GM18909 (cell line): ENCODE measurements around the gene ZNF688.

ENCODE experiments used
- ATAC-seq: cut with Tn5 transposase; IDR thresholded peaks from one replicate; pipeline ENCODE4 v1.9.1; 2021; ENCODE audit warnings: mild to moderate bottlenecking; ENCODE audit not compliant: unreplicated experiment, poor library complexity

Gene ZNF688

DNA sequence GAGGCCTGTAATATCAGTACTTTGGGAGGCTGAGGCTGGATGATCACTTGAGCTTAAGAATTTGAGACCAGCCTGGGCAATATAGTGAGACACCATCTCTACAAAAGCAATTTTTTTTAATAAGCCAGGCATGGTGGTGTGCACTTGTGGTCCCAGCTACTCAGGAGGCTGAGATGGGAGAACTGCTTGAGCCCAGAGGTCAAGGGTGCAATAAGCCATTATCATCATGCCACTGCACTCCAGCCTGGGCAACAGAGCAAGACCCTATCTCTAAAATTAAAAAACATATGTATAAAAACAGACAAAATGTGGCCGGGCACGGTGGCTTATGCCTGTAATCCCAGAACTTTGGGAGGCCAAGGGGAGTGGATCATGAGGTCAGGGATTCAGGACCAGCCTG is 17.1 kb upstream of the ZNF688 start:
- ATAC-seq, result no peak

DNA sequence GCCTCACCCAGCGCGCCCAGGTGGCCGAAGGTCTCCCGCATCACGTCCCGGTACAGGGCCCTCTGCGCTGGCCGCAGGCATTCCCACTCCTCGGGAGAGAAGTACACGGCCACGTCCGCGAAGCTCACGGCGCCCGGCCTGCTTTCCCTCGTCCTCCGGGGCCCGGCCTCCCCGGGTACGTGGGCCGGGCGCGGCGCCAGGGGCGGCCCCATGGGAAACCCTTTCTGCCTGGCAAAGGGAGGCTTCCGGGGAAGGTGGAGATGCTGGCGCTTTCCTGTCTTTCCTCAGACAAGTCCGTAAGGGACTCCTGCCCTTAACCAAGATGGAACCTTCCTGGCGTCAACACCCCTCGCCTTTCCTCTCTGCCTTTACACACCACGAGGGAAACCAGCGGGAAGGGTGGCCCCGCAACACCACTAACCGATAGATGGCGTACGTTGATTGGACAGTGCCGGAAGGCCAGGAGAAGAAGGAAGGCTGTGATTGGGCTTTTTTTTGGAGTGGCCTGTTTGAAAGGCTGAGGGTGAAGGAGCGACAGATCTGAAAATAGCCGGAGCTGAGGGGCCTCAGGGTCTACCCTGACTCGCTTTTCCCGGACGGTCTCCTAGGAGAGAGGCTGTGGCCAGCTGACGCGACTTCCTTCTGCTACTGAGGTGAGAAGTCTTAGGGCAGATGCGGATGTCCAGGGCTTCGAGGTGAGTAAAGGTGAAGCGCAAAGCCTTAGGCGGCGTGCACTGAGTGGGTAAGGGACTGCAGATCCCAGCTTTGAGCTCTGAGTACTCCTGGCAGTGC is 14.1 kb upstream of the ZNF688 start, which contains the start of gene ZNF785:
Gene ZNF785, minus strand, starts transcription at position 298 of the 792 bp plus-strand sequence. Its CDS starts 86 bp downstream, at position 212.
- peak; percentile 91 for ATAC-seq

DNA sequence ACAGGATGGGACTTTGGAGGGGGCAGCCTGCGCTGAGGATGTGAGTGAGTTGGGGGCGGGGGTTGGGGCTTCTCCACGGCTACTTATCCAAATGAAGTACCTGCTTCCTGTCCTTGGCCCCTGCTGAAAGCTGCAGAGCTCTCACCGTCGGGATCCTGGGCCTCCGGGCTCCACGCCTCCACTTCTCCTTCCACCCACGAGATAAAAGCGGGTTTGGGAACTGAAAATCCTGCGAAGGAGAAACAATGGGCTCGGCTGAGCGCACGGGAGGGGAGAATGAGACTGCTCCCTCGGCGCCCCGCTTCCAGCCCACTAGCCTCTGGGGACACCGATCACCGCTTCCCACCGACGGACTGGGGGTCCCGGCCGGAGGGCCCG is 13.5 kb upstream of the ZNF688 start:
- peak; percentile 43 for ATAC-seq

DNA sequence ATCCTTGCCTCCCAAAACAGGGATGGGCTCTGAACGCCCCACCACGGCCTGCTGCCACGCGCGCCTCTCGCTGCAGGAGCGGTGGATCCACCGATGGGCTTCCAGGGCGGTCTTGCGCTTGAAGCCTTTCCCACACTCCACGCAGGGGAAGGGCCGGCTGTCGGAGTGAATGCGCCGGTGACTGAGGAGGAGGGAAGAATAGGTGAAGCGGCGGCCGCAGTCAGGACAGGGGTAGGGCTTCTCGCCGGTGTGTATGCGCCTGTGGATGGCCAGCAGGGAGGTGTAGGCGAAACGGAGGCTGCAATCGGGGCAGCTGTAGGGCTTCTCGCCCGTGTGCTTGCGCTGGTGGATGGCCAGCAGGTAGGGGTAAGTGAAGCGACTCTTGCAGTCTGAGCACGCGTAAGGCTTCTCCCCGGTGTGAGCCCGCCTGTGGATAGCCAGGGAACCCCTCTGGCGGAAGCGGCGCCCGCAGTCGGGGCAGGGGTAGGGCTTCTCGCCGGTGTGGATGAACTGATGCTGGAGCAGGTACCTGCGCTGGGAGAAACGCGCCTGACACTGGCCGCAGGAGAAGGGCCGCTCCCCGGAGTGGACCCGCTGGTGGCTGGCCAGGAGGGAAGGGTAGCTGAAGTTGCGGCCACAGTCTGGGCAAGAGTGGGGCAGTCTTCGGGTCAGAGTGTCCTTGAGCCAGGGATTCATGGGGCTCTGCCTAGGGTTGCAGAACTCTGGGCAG is 11.3 kb upstream of the ZNF688 start:
- ATAC-seq, result no peak

DNA sequence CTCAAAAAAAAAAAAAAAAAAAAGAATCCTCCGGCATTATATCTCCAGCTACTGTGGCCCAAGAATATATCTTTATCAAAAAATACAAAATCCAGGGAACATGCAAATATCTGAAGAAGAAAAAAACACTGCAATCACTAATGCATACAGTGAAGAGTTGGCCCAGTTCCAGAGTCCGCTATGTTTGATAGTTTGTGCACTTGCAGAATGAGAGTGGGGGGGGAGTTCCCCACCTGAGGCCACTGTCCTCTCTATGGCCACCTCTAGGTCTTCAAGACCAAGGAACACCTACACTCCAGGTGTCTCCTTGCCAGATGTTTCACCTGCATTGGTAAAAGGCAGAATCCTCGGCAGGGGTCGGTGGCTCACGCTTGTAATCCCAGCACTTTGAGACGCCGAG is 9.9 kb upstream of the ZNF688 start:
- no peak for ATAC-seq

DNA sequence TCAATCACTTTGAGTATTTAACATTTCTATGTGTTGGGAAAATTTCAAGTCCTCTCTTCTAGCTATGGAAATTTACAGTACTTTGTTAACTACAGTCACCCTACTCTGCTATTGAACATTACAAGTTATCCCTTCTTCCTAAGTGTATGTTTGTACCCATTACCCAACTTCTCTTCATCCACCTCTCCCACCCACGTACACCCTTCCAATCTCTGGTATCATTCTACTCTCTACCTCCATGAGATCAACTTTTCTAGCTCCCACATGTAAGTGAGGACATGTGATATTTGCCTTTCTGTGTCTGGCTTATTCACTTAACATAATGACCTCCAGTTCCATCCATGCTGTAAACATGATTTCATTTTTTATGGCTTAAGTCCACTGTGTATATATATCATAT is 3.2 kb upstream of the ZNF688 start:
- no peak for ATAC-seq

DNA sequence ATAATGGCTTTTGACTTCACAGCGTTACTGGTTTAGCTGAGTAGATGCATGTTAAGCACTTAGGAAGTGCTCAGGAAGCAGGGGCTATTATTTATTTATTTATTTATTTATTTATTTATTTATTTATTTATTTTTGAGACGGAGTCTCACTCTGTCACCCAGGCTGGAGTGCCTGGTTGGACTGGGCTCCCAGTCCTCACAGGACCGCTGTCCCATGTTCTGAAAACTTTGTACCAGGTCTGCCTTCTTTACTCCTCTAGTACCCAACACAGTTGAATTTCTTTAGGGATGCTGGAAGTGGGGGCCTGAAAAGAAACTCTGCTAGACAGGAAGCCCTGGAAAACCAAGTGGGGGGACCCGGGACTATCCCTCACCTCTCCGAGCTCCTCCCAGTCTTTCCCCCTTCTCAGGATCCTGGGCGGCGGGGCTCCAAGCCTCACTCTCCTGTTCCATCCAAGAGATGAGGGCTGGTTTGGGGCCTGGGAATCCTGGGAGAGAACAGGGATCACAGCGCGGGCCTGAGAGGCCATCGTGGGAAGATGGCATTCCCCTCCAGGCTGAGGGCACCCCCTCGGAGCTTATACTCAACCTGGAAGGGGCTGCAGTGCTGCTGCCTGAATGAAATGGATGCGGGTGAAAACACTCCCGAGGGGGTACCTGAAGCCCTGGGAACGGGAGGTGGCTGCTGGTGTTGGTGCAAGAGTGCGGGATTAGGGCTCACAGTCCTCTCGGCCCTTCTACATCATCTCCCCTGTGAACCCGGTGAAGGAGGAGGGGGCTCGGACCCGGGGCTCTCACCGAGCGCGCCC is 674 bp downstream of the ZNF688 start:
- no peak for ATAC-seq

DNA sequence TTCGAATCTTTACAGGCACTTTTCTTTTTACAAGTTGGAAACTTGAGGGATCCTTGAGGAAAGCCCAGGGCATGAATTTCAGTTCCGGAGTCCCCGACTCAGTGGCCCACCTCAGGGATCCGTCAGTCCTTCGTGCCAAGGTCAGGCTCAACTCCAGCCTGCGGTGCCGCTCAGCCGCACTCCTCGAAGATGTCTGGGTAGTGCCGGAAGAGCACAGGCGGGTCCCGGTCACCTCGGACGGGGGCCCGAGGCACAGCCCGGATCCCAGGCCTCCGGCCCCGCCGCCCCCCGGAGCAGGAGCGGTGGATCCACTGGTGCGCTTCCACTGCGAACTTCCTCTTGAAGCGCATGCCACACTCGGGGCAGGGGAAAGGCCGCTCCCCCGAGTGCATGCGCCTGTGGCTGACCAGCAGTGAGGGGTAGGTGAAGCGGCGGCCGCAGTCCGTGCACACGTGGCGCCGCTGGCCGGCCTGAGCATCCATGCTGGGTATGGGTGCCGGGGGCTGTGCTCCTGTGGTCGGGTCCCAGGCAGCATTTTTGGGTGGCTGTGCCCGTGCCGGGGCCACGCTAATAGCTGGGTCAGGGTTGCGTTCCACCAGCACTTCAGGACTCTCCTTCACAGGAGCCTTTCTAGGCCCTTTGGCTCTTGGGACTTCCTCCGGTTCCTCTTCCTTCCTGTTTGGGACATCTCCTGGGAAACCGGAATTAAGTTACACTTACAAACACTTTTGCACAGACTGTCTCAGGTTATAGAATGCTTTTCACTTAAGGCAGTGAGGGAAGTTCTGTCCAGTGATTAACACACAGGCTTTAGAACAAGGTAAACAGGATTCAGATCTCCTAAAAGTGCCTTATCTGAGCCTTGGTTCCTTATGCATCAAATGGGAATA is 1.5 kb downstream of the ZNF688 start:
- no peak for ATAC-seq

DNA sequence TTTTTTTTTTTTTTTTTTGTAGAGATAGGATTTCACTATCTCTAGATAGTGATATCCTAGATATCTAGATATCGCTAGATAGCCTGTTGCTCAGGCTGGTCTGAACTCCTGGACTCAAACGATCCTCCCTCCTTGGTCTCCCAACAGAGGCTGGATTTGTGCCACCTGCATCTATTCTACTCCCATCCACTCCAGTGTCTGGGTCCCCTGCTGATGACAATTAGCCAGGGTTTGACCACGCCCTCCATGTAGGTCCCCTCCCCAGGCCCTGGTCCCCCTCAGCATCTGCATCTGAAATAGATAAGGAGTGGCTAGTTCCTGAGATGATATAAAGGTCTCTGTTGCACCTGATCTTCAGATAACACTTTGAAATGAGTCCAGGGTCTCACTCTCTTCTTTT is 2.2 kb downstream of the ZNF688 start:
- ATAC-seq, result no peak

DNA sequence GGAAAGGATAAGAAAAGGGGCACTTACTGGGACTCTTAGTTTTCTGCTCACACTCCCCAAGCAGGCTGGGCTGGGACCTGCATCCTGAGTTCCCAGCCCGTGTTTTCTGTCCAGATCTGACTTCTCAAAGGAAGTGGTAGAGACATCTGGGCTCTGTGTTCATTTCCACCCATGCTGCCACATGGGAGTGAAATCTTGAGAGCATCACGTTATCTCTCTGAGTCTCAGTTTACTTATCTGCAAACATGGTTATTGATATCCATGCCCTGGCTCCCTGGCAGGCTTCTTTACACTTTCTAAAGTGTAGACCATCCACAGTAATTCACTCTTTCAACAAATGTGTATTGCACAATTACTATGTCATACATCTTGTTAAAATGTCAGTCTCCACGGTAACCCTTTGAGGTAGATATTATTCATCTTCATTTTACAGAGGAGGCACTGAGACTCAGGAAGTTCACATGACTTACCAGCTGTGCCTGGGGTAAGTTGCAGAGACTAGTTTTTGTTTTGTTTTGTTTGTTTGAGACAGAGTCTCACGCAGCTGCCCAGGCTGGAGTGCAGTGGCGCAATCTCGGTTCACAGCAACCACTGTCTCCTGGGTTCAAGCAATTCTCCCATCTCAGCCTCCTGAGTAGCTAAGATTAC is 3.4 kb downstream of the ZNF688 start:
- no peak for ATAC-seq

DNA sequence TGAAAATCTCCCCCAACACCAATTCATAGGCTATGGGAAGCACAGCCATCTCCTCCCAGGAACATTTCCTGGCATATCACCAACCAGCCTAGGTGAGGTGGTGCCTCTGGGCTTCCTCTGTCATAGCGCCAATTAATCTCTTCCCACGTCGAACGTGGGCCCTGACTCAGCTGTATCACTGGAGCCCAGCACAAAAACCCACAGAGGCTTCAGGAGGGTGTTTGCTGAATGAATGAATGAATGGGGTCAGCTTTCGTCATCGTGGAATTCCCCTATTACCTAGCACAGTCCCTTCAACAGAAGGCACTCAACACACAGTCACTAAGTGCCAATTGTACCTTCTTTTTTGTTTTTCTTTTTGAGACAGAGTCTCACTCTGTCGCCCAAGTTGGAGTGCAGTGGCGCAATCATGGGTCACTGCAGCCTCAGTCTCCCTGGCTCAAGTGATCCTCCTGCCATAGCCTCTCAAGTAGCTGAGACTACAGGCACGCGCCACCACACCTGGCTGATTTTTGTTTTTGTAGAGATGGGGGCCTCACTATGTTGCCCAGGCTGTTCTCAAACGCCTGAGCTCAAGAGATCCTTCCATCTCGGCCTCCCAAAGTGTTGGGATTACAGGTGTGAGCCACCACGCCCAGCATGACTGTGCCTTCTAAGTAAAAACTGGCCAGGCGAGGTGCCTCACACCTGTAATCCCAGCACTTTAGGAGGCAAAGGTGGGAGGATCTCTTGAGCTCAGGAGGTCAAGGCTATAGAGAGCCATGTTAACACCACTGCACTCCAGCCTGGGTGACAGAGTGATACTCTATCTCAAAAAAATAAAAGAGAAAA is 4.1 kb downstream of the ZNF688 start:
- no peak for ATAC-seq

DNA sequence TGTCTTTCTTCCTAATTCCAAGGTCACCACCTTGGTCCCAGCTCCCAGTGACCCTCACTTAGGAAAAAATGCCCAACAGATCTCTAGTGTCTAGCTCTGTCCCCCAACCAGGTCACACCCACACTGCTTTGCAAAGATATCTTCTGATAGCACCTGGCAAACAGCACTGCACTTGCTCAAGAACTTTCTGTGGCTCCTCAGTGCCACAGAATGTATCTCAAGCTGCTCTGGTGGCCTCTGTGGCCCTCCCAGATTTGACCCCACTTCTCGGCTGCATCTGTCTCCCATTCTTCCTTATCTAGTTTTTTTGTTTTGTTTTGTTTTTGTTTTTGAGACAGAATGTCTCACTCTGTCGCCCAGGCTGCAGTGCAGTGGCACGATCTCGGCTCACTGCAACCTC is 5.0 kb downstream of the ZNF688 start:
- no peak for ATAC-seq

DNA sequence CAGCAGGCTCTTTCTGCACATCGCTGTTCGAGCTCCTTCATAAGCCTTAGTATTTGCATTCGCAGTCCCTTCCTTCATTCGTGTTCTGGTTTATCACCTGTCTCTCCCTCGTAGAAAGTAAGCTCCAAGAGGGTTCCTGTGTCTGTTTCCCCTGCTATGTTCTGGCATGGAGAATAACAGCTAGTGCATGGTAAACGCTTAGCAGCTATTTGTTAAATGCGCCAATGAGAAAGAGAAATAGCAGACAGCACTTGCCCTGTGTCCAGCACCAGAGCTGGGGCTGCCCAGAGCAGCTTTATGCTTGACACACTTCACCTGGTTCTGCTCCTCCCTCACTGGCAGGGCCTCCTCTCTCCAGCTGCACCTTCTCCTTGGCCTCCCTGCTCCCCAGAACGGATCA is 5.5 kb downstream of the ZNF688 start:
- ATAC-seq, result no peak

DNA sequence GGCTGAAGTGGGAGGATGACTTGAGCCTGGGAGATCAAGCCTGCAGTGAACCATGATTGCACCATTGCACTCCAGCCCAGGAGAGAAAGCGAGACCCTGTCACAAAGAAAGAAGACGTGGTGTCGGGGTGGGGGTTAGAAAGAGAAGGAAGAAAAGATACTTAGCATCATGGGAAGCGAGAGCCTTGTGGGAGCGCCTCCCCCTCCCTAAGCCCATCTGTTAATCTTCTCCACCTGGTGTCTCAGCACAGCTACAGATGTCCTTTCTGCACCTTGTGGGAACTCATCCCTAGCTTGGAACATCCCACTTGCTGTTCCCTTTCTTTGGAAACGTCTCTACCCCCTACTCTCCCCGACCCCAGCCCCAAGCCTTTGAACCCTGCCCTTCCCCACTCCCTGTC is 6.0 kb downstream of the ZNF688 start:
- no peak for ATAC-seq

DNA sequence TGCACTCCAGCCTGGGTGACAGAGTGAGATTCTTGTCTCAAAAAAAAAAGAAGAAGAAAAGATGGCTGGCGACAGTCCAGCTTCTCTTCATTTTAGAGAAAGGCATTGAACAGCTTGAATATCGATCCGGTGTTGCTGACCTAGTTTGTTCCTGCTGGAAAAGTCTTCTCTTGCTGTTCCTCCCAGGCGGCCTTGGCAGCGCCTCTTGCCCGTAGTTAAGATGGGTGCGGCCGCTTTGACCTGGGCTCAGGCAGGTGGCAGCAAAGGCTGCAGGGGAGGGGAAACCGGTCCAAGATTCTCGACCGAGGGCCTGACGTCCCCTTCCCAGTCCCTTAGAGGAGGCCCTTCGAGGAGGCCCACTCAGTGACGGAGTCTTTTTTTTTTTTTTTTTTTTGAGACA is 9.5 kb downstream of the ZNF688 start:
- ATAC-seq, result no peak

DNA sequence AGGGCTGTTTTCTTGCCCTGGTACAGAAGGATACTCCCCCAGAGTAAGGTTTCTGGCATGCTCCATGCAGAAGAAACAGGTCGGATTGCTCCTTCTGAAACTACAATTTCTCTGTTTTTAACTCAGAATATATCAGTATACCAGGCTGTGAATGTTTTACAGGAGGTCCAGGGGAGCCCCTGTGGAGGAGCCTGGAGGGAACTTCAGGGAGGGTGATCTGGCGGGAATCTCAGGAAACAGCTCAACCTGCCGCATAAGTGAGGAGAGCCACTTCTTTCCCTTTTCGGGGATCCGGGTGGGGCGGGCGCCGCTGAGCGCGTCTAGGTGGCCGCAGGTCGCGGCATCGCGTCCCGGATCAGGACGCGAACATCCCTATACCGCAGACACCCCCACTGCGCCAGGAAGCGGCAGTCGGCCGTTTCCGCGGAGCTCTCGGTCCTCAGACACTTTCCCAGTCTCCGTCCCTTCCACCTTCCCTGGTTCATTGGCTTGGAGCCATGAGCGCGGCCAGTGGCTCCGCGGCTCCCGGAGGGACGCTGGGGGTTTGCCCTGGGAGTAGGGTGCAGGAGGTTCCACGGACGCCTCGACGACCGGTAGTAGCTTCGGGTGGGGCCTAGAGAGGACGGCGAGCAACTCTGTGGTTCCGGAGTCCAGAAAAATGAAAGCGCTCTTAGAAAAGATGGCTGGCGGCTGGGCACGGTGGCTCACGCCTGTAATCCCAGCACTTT is 10.3 kb downstream of the ZNF688 start:
- ATAC-seq, result no peak

DNA sequence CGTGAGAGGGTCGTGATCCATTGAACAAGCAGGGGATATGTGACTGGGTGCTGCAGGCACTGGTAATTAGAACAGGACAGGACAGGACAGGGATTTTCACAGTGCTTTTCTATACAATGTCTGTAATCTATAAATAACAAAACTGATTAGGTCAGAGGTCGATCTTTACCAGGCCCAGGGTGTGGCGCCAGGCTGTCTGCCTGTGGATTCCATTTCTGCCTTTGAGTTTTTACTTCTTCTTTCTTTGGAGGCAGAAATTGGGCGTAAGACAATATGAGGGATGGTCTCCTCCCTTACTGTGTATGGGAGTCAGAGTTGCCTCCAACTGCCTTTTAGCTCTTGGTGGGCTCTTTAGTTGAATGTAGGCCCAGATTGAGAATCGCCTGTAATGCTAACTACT is 11.8 kb downstream of the ZNF688 start:
- ATAC-seq, result no peak

DNA sequence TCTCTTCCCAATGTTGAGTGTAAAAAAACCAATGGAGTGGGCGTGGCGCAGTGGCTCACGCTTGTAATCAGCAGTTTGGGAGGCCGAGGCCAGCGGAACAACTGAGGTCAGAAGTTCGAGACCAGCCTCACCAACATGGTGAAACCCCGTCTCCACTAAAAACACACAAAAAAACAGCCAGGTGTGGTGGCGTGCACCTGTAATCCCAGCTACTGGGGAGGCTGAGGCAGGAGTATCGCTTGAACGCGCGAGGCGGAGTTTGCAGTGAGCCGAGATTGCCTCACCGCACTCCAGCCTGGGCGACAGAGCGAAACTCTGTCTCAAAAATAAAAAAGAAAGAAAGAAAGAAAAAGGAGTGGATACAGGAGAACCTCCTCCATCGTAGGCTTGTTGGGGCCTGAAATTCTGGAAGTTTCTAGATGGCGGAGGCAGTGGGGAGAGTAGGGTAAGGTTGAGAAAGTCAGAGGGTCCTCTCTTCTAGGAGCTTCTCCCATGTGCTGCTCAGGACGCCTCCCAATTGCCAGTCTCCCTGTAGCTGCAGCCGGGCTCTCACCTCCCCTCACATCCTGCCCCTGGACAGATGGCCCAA is 12.6 kb downstream of the ZNF688 start:
- no peak for ATAC-seq
